ENCODE data around the gene PIP5K1B. TPM values are rescaled to one million over a fixed set of nuclear protein-coding genes. Genes with fewer than 3 reads are reported as not detected.

Gene PIP5K1B
- total RNA-seq, 4 donors from 2014 or later = 0.29 to 8.2 (median 4.1) TPM

GRCh38 chr9:68762570-68762969, 57.5 kb downstream of the PIP5K1B start:
- TF ChIP-seq POLR2A (IDR thresholded peaks at IDR 0.05) (no peak), CTCF (IDR thresholded peaks at IDR 0.05) (no peak)

GRCh38 chr9:68763104-68763503, 58.1 kb downstream of the PIP5K1B start:
- TF ChIP-seq POLR2A (IDR thresholded peaks at IDR 0.05) (no peak), CTCF (IDR thresholded peaks at IDR 0.05) (no peak)
- H3K4me3 ChIP-seq = no peak overlapping the region
- intact Hi-C loops (cut with DNase I; ENCODE audit: low total_unique reads) = no loop called here
- H3K27ac ChIP-seq = no peak overlapping the region
- no peak for DNase-seq
- no peaks in the 10 kb centered on the region for H3K36me3 ChIP-seq
- no peaks in the 10 kb centered on the region for H3K4me1 ChIP-seq
- no peaks in the 10 kb centered on the region for H3K27me3 ChIP-seq
- no peaks in the 10 kb centered on the region for H3K9me3 ChIP-seq

More at GRCh38 chr9:68762570-68762969, 57.5 kb downstream of the PIP5K1B start:
- no peaks in the 10 kb centered on the region for H3K9me3 ChIP-seq
- H3K27me3 ChIP-seq = no peaks in the 10 kb centered on the region
- intact Hi-C loops (cut with DNase I; ENCODE audit: low total_unique reads) = no loop called here
- H3K36me3 ChIP-seq = no peaks in the 10 kb centered on the region
- H3K4me1 ChIP-seq = no peaks in the 10 kb centered on the region
- DNase-seq = no peak
- no peak overlapping the region for H3K27ac ChIP-seq
- H3K4me3 ChIP-seq = no peak overlapping the region

- H3K27me3 ChIP-seq = no peaks in the 10 kb centered on the region
- no peaks in the 10 kb centered on the region for H3K4me1 ChIP-seq
- no peak overlapping the region for H3K4me3 ChIP-seq
- no peaks in the 10 kb centered on the region for H3K36me3 ChIP-seq
- H3K9me3 ChIP-seq = no peaks in the 10 kb centered on the region
- no peak overlapping the region for H3K27ac ChIP-seq
- DNase-seq = no peak
- intact Hi-C loops (cut with DNase I; ENCODE audit: low total_unique reads) = no loop called here
- TF ChIP-seq CTCF (IDR thresholded peaks at IDR 0.05) = no peak
These were observed 63.6 kb downstream of the PIP5K1B start for GRCh38 chr9:68768619-68769018.

- TF ChIP-seq POLR2A (IDR thresholded peaks at IDR 0.05) = no peak
- TF ChIP-seq CTCF (IDR thresholded peaks at IDR 0.05) = no peak
- Histone ChIP-seq H3K4me1 (no peaks in the 10 kb centered on the region), H3K9me3 (no peaks in the 10 kb centered on the region), H3K27ac (no peak overlapping the region), H3K4me3 (no peak overlapping the region), H3K27me3 (no peaks in the 10 kb centered on the region), H3K36me3 (no peaks in the 10 kb centered on the region)
- intact Hi-C loops (cut with DNase I; ENCODE audit: low total_unique reads) = no loop called here
- DNase-seq = no peak
These were observed 64.8 kb downstream of the PIP5K1B start for GRCh38 chr9:68769852-68770251.

- Histone ChIP-seq H3K9me3 (no peaks in the 10 kb centered on the region), H3K27ac (no peak overlapping the region), H3K4me1 (no peaks in the 10 kb centered on the region), H3K4me3 (no peak overlapping the region), H3K27me3 (no peaks in the 10 kb centered on the region), H3K36me3 (no peaks in the 10 kb centered on the region)
- no peak for DNase-seq
- no peak for TF ChIP-seq POLR2A (IDR thresholded peaks at IDR 0.05)
- TF ChIP-seq CTCF (IDR thresholded peaks at IDR 0.05) = no peak
- intact Hi-C loops (cut with DNase I; ENCODE audit: low total_unique reads) = no loop called here
These were observed 66.3 kb downstream of the PIP5K1B start for GRCh38 chr9:68771376-68771775.

Data from uterus (tissue), 4 donors.